PC-3 (cell line): ENCODE results near the gene YPEL2. TPM values are rescaled to one million over a fixed set of nuclear protein-coding genes. Genes with fewer than 3 reads are reported as not detected.

Source experiments
- ATAC-seq: fragments of 200-7000 bp; cut with Tn5 transposase; 2 replicates; pipeline ENCODE4 v1.9.1; 2020; ENCODE audit warnings: mild to moderate bottlenecking, moderate library complexity
- BruUV-seq: library from RNA; stranded (reverse); fragments of 400-500 nt; replicated peaks from 2 replicates; lab custom pipeline; 2021; lab: Mats Ljungman, UMichigan
- CTCF ChIA-PET: fragments of 300-600 bp; sonication (Branson Sonifier 250); formaldehyde crosslinking; loops from one replicate; lab custom pipeline; 2022; ENCODE audit warnings: antibody characterized with exemption; lab: Charles Lee
- POLR2A ChIA-PET: fragments of 300-600 bp; sonication (Branson Sonifier 250); formaldehyde crosslinking; loops from one replicate; lab custom pipeline; 2022; ENCODE audit warnings: antibody characterized with exemption; ENCODE audit not compliant: unreplicated experiment; lab: Charles Lee
- DNase-seq: peaks from one replicate; pipeline ENCODE4 v3.0.0-alpha.2; 2015
- H2AFZ ChIP-seq: fragments of 300-600 bp; sonication (generic); 2 replicates; pipeline ENCODE4 v1.6.0; 2016; ENCODE audit warnings: antibody characterized with exemption, low read length
- H3F3A ChIP-seq: fragments of 300-600 bp; sonication (generic); one replicate; pipeline ENCODE4 v1.6.0; 2017; ENCODE audit warnings: antibody characterized with exemption, low read length, control low read depth, mild to moderate bottlenecking; ENCODE audit not compliant: unreplicated experiment
- H3K27ac ChIP-seq: fragments of 300-600 bp; sonication (generic); 2 replicates; pipeline ENCODE4 v1.5.1; 2016; ENCODE audit warnings: mild to moderate bottlenecking, low read length
- H3K27me3 ChIP-seq: fragments of 300-600 bp; sonication (generic); 2 replicates; pipeline ENCODE4 v1.6.1; 2016; ENCODE audit warnings: low read length, mixed read lengths
- H3K36me3 ChIP-seq: fragments of 300-600 bp; sonication (generic); 2 replicates; pipeline ENCODE4 v1.6.1; 2016; ENCODE audit warnings: low read depth, mixed run types, low read length, mixed read lengths
- H3K4me1 ChIP-seq: fragments of 300-600 bp; sonication (generic); 2 replicates; pipeline ENCODE4 v1.5.1; 2016; ENCODE audit warnings: low read length; ENCODE audit not compliant: insufficient read depth
- H3K4me2 ChIP-seq: fragments of 300-600 bp; sonication (generic); 2 replicates; pipeline ENCODE4 v1.6.0; 2016; ENCODE audit warnings: low read length
- H3K4me3 ChIP-seq: fragments of 300-600 bp; sonication (generic); 2 replicates; pipeline ENCODE4 v1.5.1; 2016; ENCODE audit warnings: mild to moderate bottlenecking, low read length, mixed read lengths
- H3K79me2 ChIP-seq: fragments of 300-600 bp; sonication (generic); 2 replicates; pipeline ENCODE4 v1.6.1; 2017; ENCODE audit warnings: low read length, mixed read lengths
- H3K9ac ChIP-seq: fragments of 300-600 bp; sonication (generic); 2 replicates; pipeline ENCODE4 v1.6.0; 2016; ENCODE audit warnings: mild to moderate bottlenecking, low read length
- H3K9me2 ChIP-seq: fragments of 300-600 bp; sonication (generic); replicated peaks from 2 replicates; pipeline ENCODE4 v1.6.1; 2016; ENCODE audit warnings: mixed run types, low read length, mixed read lengths
- H3K9me3 ChIP-seq: fragments of 300-600 bp; sonication (generic); 2 replicates; pipeline ENCODE4 v1.6.1; 2016; ENCODE audit warnings: low read length, mixed read lengths
- H4K20me1 ChIP-seq: fragments of 300-600 bp; sonication (generic); 2 replicates; pipeline ENCODE4 v1.6.1; 2016; ENCODE audit warnings: low read length, mixed read lengths
- EZH2 ChIP-seq: fragments of 300-600 bp; sonication (generic); IDR thresholded peaks from one replicate; pipeline ENCODE4 v1.6.1; 2017; ENCODE audit warnings: antibody characterized with exemption, mild to moderate bottlenecking, low read length; ENCODE audit not compliant: unreplicated experiment
- EZH2phosphoT487 ChIP-seq: fragments of 300-600 bp; sonication (generic); IDR thresholded peaks from 2 replicates; pipeline ENCODE4 v1.6.1; 2018; ENCODE audit warnings: mild to moderate bottlenecking, antibody characterized with exemption, low read length, borderline replicate concordance
- intact Hi-C: fragments of 100-400 bp; cut with micrococcal nuclease; formaldehyde crosslinking; loops from 2 replicates; pipeline ENCODE4 v1.9.0; 2023
- total RNA-seq: library from RNA; depleted of rRNA; stranded (reverse); fragments of >200 nt; gene quantifications from 2 replicates; pipeline ENCODE4 v1.2.3, GENCODE V29; 2014
- TF ChIP-seq, protein P1 (sequence below): fragments of 300-600 bp; sonication (generic); conservative IDR thresholded peaks from 2 replicates; pipeline ENCODE4 v1.5.1; 2017; ENCODE audit warnings: antibody characterized with exemption, low read depth, mild to moderate bottlenecking, low read length

YPEL2 gene
- total RNA-seq, 1 experiment from 2014 or later = 0.47 TPM

DNA sequence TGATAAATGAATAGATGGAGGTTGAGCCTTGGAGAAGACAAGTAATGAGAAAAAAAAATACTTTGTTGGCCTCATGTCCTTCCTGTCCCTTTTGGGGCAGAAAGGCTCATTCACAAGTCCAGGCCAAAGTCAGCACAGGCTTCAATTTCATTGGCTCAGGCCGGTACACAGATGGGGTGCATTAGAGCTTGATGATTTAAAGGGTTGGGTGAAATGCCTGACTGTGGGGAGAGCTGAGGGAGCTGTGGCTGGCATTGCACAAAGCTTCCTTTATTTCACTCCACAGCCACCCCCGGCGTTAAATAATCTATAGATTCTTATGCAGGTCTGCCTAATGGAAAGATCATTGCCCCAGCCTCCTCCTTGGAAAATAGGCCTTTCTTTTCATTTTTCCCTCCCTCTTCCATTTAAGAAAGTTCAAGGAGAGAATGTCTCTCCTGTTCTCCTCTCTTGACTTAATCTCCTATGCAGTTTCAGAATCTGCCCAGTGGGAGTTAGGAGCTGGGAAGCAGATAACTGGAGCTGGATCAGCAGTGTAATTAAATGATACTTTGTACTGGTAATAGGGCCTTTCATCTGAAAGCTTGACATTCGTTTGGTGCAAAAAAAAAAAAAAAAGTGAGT is 24.4 kb downstream of the YPEL2 start:
- POLR2A ChIA-PET = no interaction called here
- CTCF ChIA-PET = no interaction called here
- Histone ChIP-seq H3K9ac (no peak overlapping the region), H3K4me1 (peaks cover 6% of the 10 kb centered on the region; the same call in 1 of the 2 replicates), H3K4me2 (no peak overlapping the region), H3K4me3 (no peak overlapping the region), H3K9me3 (no peaks in the 10 kb centered on the region), H3K27me3 (no peaks in the 10 kb centered on the region), H3F3A (no peaks in the 10 kb centered on the region), H4K20me1 (no peaks in the 10 kb centered on the region), H3K36me3 (no peaks in the 10 kb centered on the region), H3K79me2 (no peaks in the 10 kb centered on the region), H3K27ac (no peak overlapping the region), H2AFZ (no peak overlapping the region), H3K9me2 (no peaks in the 10 kb centered on the region)
- no TSS peak for BruUV-seq
- ATAC-seq (no peak), DNase-seq (no peak)
- intact Hi-C loops = no loop called here
- TF ChIP-seq, protein P1, sequence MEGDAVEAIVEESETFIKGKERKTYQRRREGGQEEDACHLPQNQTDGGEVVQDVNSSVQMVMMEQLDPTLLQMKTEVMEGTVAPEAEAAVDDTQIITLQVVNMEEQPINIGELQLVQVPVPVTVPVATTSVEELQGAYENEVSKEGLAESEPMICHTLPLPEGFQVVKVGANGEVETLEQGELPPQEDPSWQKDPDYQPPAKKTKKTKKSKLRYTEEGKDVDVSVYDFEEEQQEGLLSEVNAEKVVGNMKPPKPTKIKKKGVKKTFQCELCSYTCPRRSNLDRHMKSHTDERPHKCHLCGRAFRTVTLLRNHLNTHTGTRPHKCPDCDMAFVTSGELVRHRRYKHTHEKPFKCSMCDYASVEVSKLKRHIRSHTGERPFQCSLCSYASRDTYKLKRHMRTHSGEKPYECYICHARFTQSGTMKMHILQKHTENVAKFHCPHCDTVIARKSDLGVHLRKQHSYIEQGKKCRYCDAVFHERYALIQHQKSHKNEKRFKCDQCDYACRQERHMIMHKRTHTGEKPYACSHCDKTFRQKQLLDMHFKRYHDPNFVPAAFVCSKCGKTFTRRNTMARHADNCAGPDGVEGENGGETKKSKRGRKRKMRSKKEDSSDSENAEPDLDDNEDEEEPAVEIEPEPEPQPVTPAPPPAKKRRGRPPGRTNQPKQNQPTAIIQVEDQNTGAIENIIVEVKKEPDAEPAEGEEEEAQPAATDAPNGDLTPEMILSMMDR = no peak
- TF ChIP-seq EZH2 (no peak), EZH2phosphoT487 (no peak)

DNA sequence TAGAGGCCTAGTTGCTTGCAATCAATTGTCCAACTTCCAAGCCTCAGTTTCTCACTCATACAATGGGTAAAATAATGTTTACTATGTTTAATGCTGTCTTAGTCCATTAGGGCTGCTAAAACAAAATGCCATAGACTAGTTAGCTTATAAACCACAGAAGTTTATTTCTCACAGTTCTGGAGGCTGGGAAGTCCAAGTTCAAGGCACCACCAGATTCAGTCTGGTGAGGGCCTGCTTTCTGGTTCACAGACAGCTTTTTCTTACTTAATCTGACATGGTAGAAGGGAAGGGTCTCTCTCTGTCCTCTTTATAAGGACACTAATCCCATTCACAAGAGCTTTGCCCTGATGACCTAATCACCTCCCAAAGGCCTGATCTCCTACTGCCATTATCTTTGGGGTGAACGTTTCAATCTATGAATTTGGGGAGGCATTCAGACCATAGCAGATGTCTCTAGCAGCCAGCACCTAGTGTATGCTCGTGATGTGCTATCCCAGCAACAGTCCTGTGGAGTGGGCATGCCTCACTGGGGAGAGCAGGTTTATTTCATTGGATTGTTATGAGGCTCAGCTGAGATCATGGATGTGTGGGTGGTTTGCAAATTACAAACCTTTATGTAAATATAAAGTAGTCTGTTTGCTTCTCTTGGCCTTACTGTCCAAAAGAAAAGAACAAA is 25.2 kb downstream of the YPEL2 start:
- no peaks in the 10 kb centered on the region for H3K9me3 ChIP-seq
- no peak for DNase-seq
- H3K36me3 ChIP-seq = no peaks in the 10 kb centered on the region
- CTCF ChIA-PET = no interaction called here
- H2AFZ ChIP-seq = no peak overlapping the region
- H4K20me1 ChIP-seq = no peaks in the 10 kb centered on the region
- H3K27ac ChIP-seq = no peak overlapping the region
- intact Hi-C loops = no loop called here
- no peak overlapping the region for H3K9ac ChIP-seq
- H3K9me2 ChIP-seq = no peaks in the 10 kb centered on the region
- H3K4me3 ChIP-seq = no peak overlapping the region
- POLR2A ChIA-PET = no interaction called here
- no peaks in the 10 kb centered on the region for H3K79me2 ChIP-seq
- BruUV-seq = no TSS peak
- H3K4me1 ChIP-seq = peaks cover 14% of the 10 kb centered on the region
- TF ChIP-seq EZH2phosphoT487 (no peak), EZH2 (no peak)
- TF ChIP-seq, protein P1 = no peak
- H3K4me2 ChIP-seq = no peak overlapping the region
- H3K27me3 ChIP-seq = no peaks in the 10 kb centered on the region
- no peak for ATAC-seq
- no peaks in the 10 kb centered on the region for H3F3A ChIP-seq

- H3K9ac ChIP-seq = no peak overlapping the region
- H3K4me1 ChIP-seq = peaks cover 20% of the 10 kb centered on the region
- no peak for ATAC-seq
- H3K9me2 ChIP-seq = no peaks in the 10 kb centered on the region
- no peak overlapping the region for H3K27ac ChIP-seq
- H2AFZ ChIP-seq = no peak overlapping the region
- no peaks in the 10 kb centered on the region for H4K20me1 ChIP-seq
- no peaks in the 10 kb centered on the region for H3F3A ChIP-seq
- no TSS peak for BruUV-seq
- no peaks in the 10 kb centered on the region for H3K79me2 ChIP-seq
- H3K36me3 ChIP-seq = no peaks in the 10 kb centered on the region
- no peak overlapping the region for H3K4me3 ChIP-seq
- POLR2A ChIA-PET = no interaction called here
- H3K27me3 ChIP-seq = no peaks in the 10 kb centered on the region
- TF ChIP-seq EZH2phosphoT487 = no peak
- TF ChIP-seq, protein P1 = no peak
- TF ChIP-seq EZH2 = no peak
- H3K4me2 ChIP-seq = no peak overlapping the region
- DNase-seq = no peak
- CTCF ChIA-PET = no interaction called here
- intact Hi-C loops = no loop called here
- no peaks in the 10 kb centered on the region for H3K9me3 ChIP-seq
Measured at GRCh38 chr17:59357219-59357697, 25.8 kb downstream of the YPEL2 start.
